ENCODE results near the gene MPC2.
A peak's percentile ranks its signal among the peaks of the same experiment; 100 is the strongest.

The MPC2 gene

GRCh38 chr1:167936930-167937708, at the start of gene MPC2:
Gene MPC2, minus strand, starts transcription at chr1:167937072. Its CDS starts 1,231 bp downstream, at chr1:167935841.
- DNase-seq (ENCODE audit: low read depth, low spot score), result peak; percentile 77

- no peak for DNase-seq (ENCODE audit: low read depth, low spot score)
Observed at GRCh38 chr1:167984886-167985489, 48.1 kb upstream of the MPC2 start.

- no peak for DNase-seq (ENCODE audit: low read depth, low spot score)
Observed at GRCh38 chr1:167983797-167984420, 47.0 kb upstream of the MPC2 start.

GRCh38 chr1:167981933-167982332, 45.1 kb upstream of the MPC2 start:
- peak; percentile 58 for DNase-seq (ENCODE audit: low read depth, low spot score)

- no peak for DNase-seq (ENCODE audit: low read depth, low spot score)
Observed at GRCh38 chr1:167977245-167977644, 40.4 kb upstream of the MPC2 start.

- DNase-seq (ENCODE audit: low read depth, low spot score), result no peak
Observed at GRCh38 chr1:167974698-167975097, 37.8 kb upstream of the MPC2 start.

- no peak for DNase-seq (ENCODE audit: low read depth, low spot score)
Observed at GRCh38 chr1:167973832-167974231, 37.0 kb upstream of the MPC2 start.

GRCh38 chr1:167968569-167968968, 31.7 kb upstream of the MPC2 start:
- DNase-seq (ENCODE audit: low read depth, low spot score), result no peak

- DNase-seq (ENCODE audit: low read depth, low spot score), result no peak
Observed at GRCh38 chr1:167966050-167966449, 29.2 kb upstream of the MPC2 start.

- no peak for DNase-seq (ENCODE audit: low read depth, low spot score)
Observed at GRCh38 chr1:167964646-167965045, 27.8 kb upstream of the MPC2 start.

GRCh38 chr1:167957710-167958109, 20.8 kb upstream of the MPC2 start:
- no peak for DNase-seq (ENCODE audit: low read depth, low spot score)

GRCh38 chr1:167955915-167956314, 19.0 kb upstream of the MPC2 start:
- DNase-seq (ENCODE audit: low read depth, low spot score), result no peak

- DNase-seq (ENCODE audit: low read depth, low spot score), result no peak
Observed at GRCh38 chr1:167950569-167950968, 13.7 kb upstream of the MPC2 start.

- DNase-seq (ENCODE audit: low read depth, low spot score), result no peak
Observed at GRCh38 chr1:167949785-167950184, 12.9 kb upstream of the MPC2 start.

- DNase-seq (ENCODE audit: low read depth, low spot score), result no peak
Observed at GRCh38 chr1:167947733-167948132, 10.9 kb upstream of the MPC2 start.

- DNase-seq (ENCODE audit: low read depth, low spot score), result no peak
Observed at GRCh38 chr1:167943541-167943940, 6.7 kb upstream of the MPC2 start.

- DNase-seq (ENCODE audit: low read depth, low spot score), result no peak
Observed at GRCh38 chr1:167940264-167940663, 3.4 kb upstream of the MPC2 start.

- DNase-seq (ENCODE audit: low read depth, low spot score), result no peak
Observed at GRCh38 chr1:167938080-167938636, 1.3 kb upstream of the MPC2 start.

- DNase-seq (ENCODE audit: low read depth, low spot score), result no peak
Observed at GRCh38 chr1:167937709-167938010, 788 bp upstream of the MPC2 start.

- peak; percentile 99 for DNase-seq (ENCODE audit: low read depth, low spot score)
Observed at GRCh38 chr1:167936068-167936929, 573 bp downstream of the MPC2 start, which contains the start of gene DCAF6. Gene DCAF6, plus strand, starts transcription at chr1:167936683. Its CDS starts 229 bp downstream, at chr1:167936912.

GRCh38 chr1:167935216-167936067, 1.4 kb downstream of the MPC2 start:
- peak; percentile 64 for DNase-seq (ENCODE audit: low read depth, low spot score)
